ENCODE results near the gene MYLK2.

Gene MYLK2

GRCh38 chr20:31858760-31859083, 39.6 kb downstream of the MYLK2 start:
- DNase-seq: no peak

DNA sequence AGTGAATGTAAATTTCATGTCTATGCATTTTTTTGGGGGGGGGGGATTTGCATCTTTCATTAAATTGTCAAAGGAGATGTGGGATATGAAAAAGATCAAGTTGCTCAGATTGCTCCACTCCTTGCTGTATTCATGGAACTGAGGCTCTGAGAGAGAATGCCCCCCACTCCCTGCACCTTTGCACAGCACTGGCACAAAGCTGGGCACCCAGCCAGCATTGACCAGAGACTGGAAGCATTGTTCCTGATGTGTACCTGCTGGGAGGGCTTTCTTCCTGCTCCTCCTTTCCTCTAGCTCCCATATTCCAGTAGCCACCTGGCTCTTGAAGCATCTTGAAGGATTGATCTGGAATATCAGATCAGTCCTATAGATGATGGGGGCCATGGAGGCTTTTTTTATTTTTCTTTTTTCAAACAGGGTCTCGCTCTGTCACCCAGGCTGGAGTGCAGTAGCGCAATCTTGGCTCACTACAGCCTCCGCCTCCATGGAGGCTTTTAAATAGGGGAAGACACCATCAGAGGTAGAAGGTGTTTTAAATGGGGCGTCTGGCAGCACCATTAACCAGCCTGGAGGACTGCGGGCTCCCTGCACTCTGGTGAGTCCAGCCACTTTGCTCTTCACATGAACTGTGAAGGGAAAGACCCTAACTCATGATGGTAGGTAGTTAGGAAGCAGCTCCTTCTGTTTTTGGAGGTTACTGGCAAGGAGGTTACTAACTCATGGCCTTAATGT, 40.3 kb downstream of the MYLK2 start:
- no peak for DNase-seq

- DNase-seq: no peak
These were observed 40.8 kb downstream of the MYLK2 start for GRCh38 chr20:31859998-31860380.

DNA sequence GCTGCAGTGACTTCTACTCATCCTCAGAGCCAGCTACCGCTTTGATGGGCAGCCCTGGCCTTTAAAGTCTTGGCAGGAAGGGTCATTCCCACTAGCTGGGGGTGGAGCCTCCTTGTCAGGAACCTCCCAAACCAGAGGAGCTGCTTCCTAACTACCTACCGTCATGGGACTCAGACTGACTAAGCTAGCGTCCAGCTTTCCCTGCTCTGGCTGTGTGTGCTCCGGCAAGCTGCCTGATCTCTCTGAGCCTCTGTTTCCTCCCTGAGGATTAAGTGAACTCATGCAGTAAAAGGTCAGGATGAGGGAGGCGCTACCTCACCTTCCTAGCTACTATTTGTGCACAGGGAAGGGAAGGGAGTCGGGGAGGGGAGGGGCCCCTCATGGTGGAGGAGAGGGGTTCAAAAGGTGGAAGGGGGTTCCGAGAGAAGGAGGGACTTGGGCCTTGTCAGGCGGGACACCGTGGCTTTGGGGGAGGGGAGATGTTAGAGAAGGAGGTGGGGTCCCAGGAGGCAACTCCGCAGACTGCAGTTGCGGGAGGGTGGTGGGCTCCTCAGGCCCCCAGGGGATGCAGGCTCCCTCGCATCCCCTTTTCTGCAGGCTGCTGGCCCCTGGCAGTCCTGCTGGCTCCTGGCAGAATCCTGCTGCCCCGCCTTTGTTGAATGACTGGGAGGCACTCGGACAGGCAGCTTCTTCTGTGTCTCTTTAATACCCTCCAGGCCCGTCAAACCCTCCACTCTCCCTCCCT, 41.4 kb downstream of the MYLK2 start:
- no peak for DNase-seq

- DNase-seq: no peak
These were observed 41.9 kb downstream of the MYLK2 start for GRCh38 chr20:31861135-31861384.

GRCh38 chr20:31861385-31862156, 42.4 kb downstream of the MYLK2 start:
- peak; percentile 58 for DNase-seq

GRCh38 chr20:31862157-31862470, 43.0 kb downstream of the MYLK2 start:
- no peak for DNase-seq

DNA sequence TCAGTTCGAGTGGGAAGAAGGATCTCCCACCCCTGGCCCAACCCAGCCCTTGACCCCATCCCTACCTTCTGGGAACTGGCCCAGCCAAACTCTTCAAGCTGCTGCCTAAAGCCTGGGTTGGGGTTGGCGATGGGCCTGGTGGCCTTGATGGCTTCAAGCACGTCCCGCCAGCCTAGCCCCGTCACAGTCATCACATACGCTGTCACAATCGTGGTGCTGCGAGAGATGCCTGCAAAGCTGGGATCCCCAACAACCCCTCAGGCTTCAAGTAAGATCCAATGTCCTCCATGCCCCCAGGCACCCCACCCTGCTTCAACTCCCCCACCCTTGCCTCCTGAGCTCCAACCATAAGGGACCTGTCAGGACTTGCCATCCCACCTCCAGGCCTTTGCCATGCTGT, 43.4 kb downstream of the MYLK2 start:
- DNase-seq: no peak

DNA sequence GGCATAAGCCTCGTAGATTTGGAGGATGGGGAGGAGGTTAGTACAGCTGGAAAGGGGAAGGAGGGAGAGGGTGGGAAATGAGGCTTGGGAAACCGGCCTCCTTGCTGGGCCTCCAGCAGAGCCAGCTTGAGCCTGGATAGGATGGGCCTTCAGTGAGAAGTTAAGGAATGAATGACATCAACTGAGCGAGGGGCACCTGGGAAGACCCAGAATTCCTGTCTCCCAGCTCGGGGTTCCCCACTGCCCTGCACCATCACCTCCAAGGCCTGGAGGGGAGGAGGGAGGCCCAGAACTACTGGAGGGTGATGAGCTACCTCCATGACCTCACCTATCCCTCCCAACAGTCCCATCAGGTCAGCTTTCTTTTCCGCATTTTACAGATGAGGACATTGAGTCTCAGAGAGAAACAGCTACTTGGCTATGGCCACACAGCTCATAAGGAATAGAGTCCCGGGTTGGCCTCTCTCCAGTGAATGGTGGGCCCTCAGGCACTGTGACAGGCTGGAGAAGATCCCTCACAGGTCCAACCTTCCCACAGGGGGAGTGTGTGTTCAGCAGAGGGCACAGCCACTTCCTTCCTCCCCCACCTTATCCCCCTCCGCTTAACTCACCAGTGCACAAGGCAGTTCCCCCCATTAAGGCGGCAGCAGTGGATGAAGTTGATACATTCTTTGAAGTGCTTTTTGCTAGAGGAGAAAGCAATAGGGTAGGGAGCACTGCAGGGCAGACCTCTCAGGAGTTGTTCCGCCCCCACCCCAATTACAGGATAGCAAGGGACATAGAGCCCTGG, 44.3 kb downstream of the MYLK2 start:
- DNase-seq: no peak

DNA sequence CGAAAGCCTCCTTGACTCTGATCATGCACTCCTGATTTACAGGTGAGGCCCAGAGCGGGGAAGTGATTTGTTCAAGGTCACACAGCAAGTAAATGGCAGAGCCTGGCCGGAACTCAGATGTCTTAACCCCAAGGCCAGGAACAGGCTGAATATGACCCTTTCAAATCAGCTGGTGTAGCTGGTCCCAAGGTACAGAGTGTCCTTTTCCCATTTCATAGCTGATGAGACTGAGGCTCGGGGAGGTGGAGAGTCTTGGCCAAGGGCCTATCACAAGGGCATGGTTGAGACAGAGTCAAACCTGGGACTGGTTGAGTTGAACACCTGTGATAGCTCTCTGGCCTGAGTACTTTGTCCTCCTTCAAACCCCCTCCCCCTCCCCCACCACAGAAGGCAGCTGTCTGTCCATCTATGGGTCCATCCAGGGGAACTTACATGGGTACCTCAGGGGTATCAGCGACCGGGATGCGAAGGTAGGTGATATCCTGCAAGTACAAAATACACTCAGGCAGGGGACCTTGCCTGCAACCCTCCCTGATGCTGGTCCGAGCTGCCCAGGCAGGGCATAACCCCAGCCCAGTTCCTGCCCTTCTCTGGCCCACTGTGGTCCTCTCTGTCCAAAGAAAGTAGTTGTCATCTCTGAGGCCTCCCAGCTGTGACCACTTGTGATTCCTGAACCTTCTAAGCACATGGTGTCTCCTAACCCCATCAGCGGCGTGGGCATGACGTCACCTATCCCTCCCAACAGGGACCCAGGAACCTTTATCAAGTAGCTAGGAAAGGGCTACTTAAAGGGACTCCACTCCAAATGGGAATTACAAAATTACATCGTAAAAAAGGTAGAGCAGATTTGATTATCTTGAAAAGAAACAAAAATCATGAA, 45.6 kb downstream of the MYLK2 start:
- DNase-seq: no peak

GRCh38 chr20:31866221-31866620, 47.1 kb downstream of the MYLK2 start:
- no peak for DNase-seq

- no peak for DNase-seq
These were observed 49.9 kb downstream of the MYLK2 start for GRCh38 chr20:31868853-31869672.

GRCh38 chr20:31869673-31869941, 50.5 kb downstream of the MYLK2 start:
- DNase-seq: no peak

- no peak for DNase-seq
These were observed 51.0 kb downstream of the MYLK2 start, which contains the start of the genes DUSP15 and TTLL9 for GRCh38 chr20:31869942-31870725. Gene DUSP15 (minus strand): TSS chr20:31870527. CDS start chr20:31870337, 190 bp downstream. Gene TTLL9 (plus strand): TSS chr20:31870634. CDS start chr20:31871127, 493 bp downstream.

GRCh38 chr20:31870726-31871617, 51.8 kb downstream of the MYLK2 start:
- no peak for DNase-seq

GRCh38 chr20:31871618-31871954, 52.4 kb downstream of the MYLK2 start:
- DNase-seq: no peak

GRCh38 chr20:31872406-31872805, 53.2 kb downstream of the MYLK2 start:
- DNase-seq: no peak

- no peak for DNase-seq
These were observed 56.5 kb downstream of the MYLK2 start for GRCh38 chr20:31875671-31876070.

- DNase-seq: no peak
These were observed 58.5 kb downstream of the MYLK2 start for GRCh38 chr20:31877684-31878083.

Measured in NCI-H2029 treated with DMSO at 0.1 percent for 48 hours (cell line).